ENCODE measurements around the gene MT1X.

- no peak for TF ChIP-seq CTCF (IDR thresholded peaks at IDR 0.05)
- TF ChIP-seq POLR2A (IDR thresholded peaks at IDR 0.05): no peak
Observed at GRCh38 chr16:56667581-56668571, 14.4 kb upstream of the MT1X start, which contains the start of gene MT1G.
